ENCODE results near the gene DCTD. TPM values are rescaled to one million over a fixed set of nuclear protein-coding genes. Genes with fewer than 3 reads are reported as not detected.

The DCTD gene
- total RNA-seq, 1 donor from 2014 or later: 17.2 TPM

DNA sequence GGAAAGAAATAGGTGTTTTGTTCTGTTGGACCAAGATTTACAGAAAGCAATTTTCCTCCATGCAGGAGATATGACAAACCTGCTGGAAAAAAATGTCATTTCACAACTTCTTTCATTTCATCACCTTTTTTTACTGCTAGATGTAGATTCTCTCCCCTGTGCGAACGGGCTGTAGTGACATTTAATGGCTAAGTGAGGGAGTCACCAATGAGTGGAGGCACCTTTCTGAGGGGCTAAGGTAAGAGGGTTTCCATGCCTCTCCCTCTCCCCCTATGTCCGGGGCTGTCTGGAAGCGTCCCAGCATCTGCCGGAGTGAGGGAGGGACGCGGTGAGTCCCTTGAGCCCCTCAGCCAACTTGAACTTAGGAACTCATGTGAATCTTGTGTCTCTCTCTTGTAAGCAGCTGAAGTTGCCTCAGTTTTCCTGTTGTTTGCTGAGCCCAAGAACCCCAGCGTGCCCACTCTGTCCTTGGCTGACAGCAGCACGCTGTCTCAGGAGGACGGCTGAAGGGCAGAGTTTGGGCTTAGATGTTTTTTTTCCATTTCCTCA is 42.3 kb downstream of the DCTD start:
- no peaks in the 10 kb centered on the region for H3K27me3 ChIP-seq
- no peaks in the 10 kb centered on the region for H3K4me1 ChIP-seq
- peaks cover 0 to 20% of the 10 kb centered on the region in 2 donors for H3K36me3 ChIP-seq
- TF ChIP-seq CTCF (IDR thresholded peaks at IDR 0.05): no peak
- H3K27ac ChIP-seq: no peak overlapping the region
- intact Hi-C loops (cut with DNase I): no loop called here
- no peak for DNase-seq (ENCODE audit: low spot score in 2 of 2)
- no peaks in the 10 kb centered on the region for H3K9me3 ChIP-seq
- no peak overlapping the region for H3K4me3 ChIP-seq

GRCh38 chr4:182874304-182874751 is 42.9 kb downstream of the DCTD start:
- TF ChIP-seq CTCF (IDR thresholded peaks at IDR 0.05): no peak
- Histone ChIP-seq H3K36me3 (peaks cover 0 to 20% of the 10 kb centered on the region in 2 donors), H3K9me3 (no peaks in the 10 kb centered on the region), H3K4me1 (no peaks in the 10 kb centered on the region), H3K27ac (no peak overlapping the region), H3K4me3 (no peak overlapping the region), H3K27me3 (no peaks in the 10 kb centered on the region)
- no peak for DNase-seq (ENCODE audit: low spot score in 2 of 2)
- intact Hi-C loops (cut with DNase I): no loop called here

GRCh38 chr4:182873726-182874125 is 43.5 kb downstream of the DCTD start:
- TF ChIP-seq CTCF (IDR thresholded peaks at IDR 0.05): no peak
- Histone ChIP-seq H3K4me3 (no peak overlapping the region), H3K9me3 (no peaks in the 10 kb centered on the region), H3K27ac (no peak overlapping the region), H3K27me3 (no peaks in the 10 kb centered on the region), H3K36me3 (peaks cover 0 to 20% of the 10 kb centered on the region in 2 donors), H3K4me1 (no peaks in the 10 kb centered on the region)
- DNase-seq (ENCODE audit: low spot score in 2 of 2): no peak
- intact Hi-C loops (cut with DNase I): no loop called here

GRCh38 chr4:182873289-182873688 is 43.9 kb downstream of the DCTD start:
- Histone ChIP-seq H3K9me3 (no peaks in the 10 kb centered on the region), H3K36me3 (peaks cover 0 to 20% of the 10 kb centered on the region in 2 donors), H3K4me3 (no peak overlapping the region), H3K27me3 (no peaks in the 10 kb centered on the region), H3K4me1 (no peaks in the 10 kb centered on the region), H3K27ac (no peak overlapping the region)
- DNase-seq (ENCODE audit: low spot score in 2 of 2): no peak
- intact Hi-C loops (cut with DNase I): no loop called here
- no peak for TF ChIP-seq CTCF (IDR thresholded peaks at IDR 0.05)

GRCh38 chr4:182872886-182873285 is 44.3 kb downstream of the DCTD start:
- DNase-seq (ENCODE audit: low spot score in 2 of 2): no peak
- H3K36me3 ChIP-seq: peaks cover 0 to 20% of the 10 kb centered on the region in 2 donors
- no peaks in the 10 kb centered on the region for H3K4me1 ChIP-seq
- no peaks in the 10 kb centered on the region for H3K27me3 ChIP-seq
- H3K27ac ChIP-seq: no peak overlapping the region
- intact Hi-C loops (cut with DNase I): no loop called here
- H3K4me3 ChIP-seq: no peak overlapping the region
- no peak for TF ChIP-seq CTCF (IDR thresholded peaks at IDR 0.05)
- H3K9me3 ChIP-seq: no peaks in the 10 kb centered on the region

DNA sequence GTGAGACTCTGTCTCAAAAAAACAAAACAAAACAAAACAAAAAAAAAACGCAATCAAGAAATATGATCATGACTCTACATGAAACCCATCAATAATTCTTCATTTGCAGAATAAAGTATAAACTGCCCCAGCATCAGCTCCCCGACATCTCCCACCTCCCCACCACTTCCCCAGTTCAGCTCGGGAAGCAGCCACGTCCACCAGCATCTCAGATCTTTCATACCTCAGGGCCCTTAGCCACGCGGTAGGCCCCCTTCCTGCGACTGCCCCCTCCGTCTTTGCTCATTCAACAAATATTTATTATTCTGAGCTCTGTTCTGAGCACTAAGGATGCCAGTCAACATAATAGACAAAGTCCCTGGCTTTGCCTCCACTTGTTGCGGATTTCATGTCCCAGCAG is 45.6 kb downstream of the DCTD start:
- intact Hi-C loops (cut with DNase I): no loop called here
- no peak for DNase-seq (ENCODE audit: low spot score in 2 of 2)
- peaks cover 0 to 16% of the 10 kb centered on the region in 2 donors for H3K36me3 ChIP-seq
- H3K27ac ChIP-seq: no peak overlapping the region
- no peak overlapping the region for H3K4me3 ChIP-seq
- no peaks in the 10 kb centered on the region for H3K27me3 ChIP-seq
- no peaks in the 10 kb centered on the region for H3K4me1 ChIP-seq
- no peaks in the 10 kb centered on the region for H3K9me3 ChIP-seq
- TF ChIP-seq CTCF (IDR thresholded peaks at IDR 0.05): no peak

Data from ascending aorta (tissue), 2 donors.